ENCODE measurements around the gene FOXA2.

The FOXA2 gene

DNA sequence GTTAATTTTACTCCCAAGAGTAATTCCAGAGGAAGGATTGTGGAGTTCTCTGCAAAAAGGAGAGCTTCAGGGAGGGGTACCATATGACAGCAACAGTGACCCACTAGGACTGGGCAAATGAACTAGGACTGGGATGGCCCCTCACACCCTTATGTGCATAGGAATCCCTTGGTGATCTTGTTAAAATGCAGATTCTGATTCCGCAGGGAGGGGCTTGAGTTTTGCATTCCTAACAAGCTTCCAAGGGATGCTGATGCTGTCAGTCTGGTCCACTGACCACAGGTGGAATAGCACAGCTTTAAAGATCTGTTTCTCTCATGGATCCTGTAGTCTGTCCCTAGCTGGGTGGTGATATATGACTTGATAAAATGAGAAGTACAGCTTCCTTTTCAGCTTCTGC lies 6.3 kb upstream of the FOXA2 start:
- no peak for DNase-seq (ENCODE audit: extremely low spot score)
- ChIA-PET CTCF (interaction anchor here (0.5 to 1.0 kb wide), 2 partner anchors 28 to 92 kb away, joined by 3 read pairs; no protein-coding TSS in a partner anchor), POLR2A (no interaction called here)
- TF ChIP-seq SUZ12 (IDR thresholded peaks at IDR 0.05) (no peak), TARDBP (IDR thresholded peaks at IDR 0.05) (no peak), BHLHE40 (IDR thresholded peaks at IDR 0.05; ENCODE audit: borderline replicate concordance) (no peak), CTBP1 (IDR thresholded peaks at IDR 0.05; ENCODE audit: borderline replicate concordance) (no peak), NFRKB (IDR thresholded peaks at IDR 0.05) (no peak), FOXM1 (IDR thresholded peaks at IDR 0.05; ENCODE audit: borderline replicate concordance) (no peak), ELF4 (IDR thresholded peaks at IDR 0.05) (no peak), PKNOX1 (IDR thresholded peaks at IDR 0.05) (no peak), L3MBTL2 (conservative IDR thresholded peaks at IDR 0.05) (no peak), HDGF (IDR thresholded peaks at IDR 0.05; ENCODE audit: borderline replicate concordance) (no peak), ARNT (IDR thresholded peaks at IDR 0.05) (no peak), LEF1 (IDR thresholded peaks at IDR 0.05; ENCODE audit: borderline replicate concordance) (no peak), ZNF384 (IDR thresholded peaks at IDR 0.05) (no peak)

- POLR2A ChIA-PET: no interaction called here
- peak; percentile 62 for DNase-seq (ENCODE audit: extremely low spot score)
- TF ChIP-seq HDGF (IDR thresholded peaks at IDR 0.05; ENCODE audit: borderline replicate concordance) (no peak), TARDBP (IDR thresholded peaks at IDR 0.05) (no peak), ZNF384 (IDR thresholded peaks at IDR 0.05) (no peak), LEF1 (IDR thresholded peaks at IDR 0.05; ENCODE audit: borderline replicate concordance) (no peak), ARNT (IDR thresholded peaks at IDR 0.05) (no peak), FOXM1 (IDR thresholded peaks at IDR 0.05; ENCODE audit: borderline replicate concordance) (no peak)
- CTCF ChIA-PET: interaction anchor here (0.6 to 2.2 kb wide), 21 partner anchors 8 to 251 kb away, joined by 3 to 18 read pairs (median 5); no protein-coding TSS in a partner anchor
Measured at GRCh38 chr20:22586645-22587310, 2.4 kb upstream of the FOXA2 start.

GRCh38 chr20:22585786-22586493 lies 1.6 kb upstream of the FOXA2 start:
- ChIA-PET CTCF (interaction anchor here (0.6 to 2.2 kb wide), 16 partner anchors 9 to 550 kb away, joined by 3 to 18 read pairs (median 6); no protein-coding TSS in a partner anchor), POLR2A (no interaction called here)
- no peak for DNase-seq (ENCODE audit: extremely low spot score)
- TF ChIP-seq NFRKB (IDR thresholded peaks at IDR 0.05): no peak
- TF ChIP-seq FOXM1 (IDR thresholded peaks at IDR 0.05; ENCODE audit: borderline replicate concordance): no peak
- TF ChIP-seq FOXA1 (IDR thresholded peaks at IDR 0.05): no peak
- TF ChIP-seq ARNT (IDR thresholded peaks at IDR 0.05): no peak
- no peak for TF ChIP-seq PKNOX1 (IDR thresholded peaks at IDR 0.05)
- TF ChIP-seq LEF1 (IDR thresholded peaks at IDR 0.05; ENCODE audit: borderline replicate concordance): no peak
- no peak for TF ChIP-seq SUZ12 (IDR thresholded peaks at IDR 0.05)
- TF ChIP-seq SP1 (IDR thresholded peaks at IDR 0.05): no peak
- TF ChIP-seq L3MBTL2 (conservative IDR thresholded peaks at IDR 0.05): no peak
- no peak for TF ChIP-seq CTBP1 (IDR thresholded peaks at IDR 0.05; ENCODE audit: borderline replicate concordance)
- TF ChIP-seq ZNF384 (IDR thresholded peaks at IDR 0.05): no peak
- TF ChIP-seq BHLHE40 (IDR thresholded peaks at IDR 0.05; ENCODE audit: borderline replicate concordance): no peak
- TF ChIP-seq ELF4 (IDR thresholded peaks at IDR 0.05): no peak
- TF ChIP-seq FOXK2 (IDR thresholded peaks at IDR 0.05): no peak

- CTCF ChIA-PET: interaction anchor here (0.8 kb wide), 1 partner anchor 551 kb away, joined by 3 read pairs; no protein-coding TSS in a partner anchor
- no peak for DNase-seq (ENCODE audit: extremely low spot score)
- TF ChIP-seq BHLHE40 (IDR thresholded peaks at IDR 0.05; ENCODE audit: borderline replicate concordance) (no peak), ELF4 (IDR thresholded peaks at IDR 0.05) (no peak), TARDBP (IDR thresholded peaks at IDR 0.05) (no peak), L3MBTL2 (conservative IDR thresholded peaks at IDR 0.05) (no peak), CTBP1 (IDR thresholded peaks at IDR 0.05; ENCODE audit: borderline replicate concordance) (no peak), NFRKB (IDR thresholded peaks at IDR 0.05) (no peak), SP1 (IDR thresholded peaks at IDR 0.05) (no peak), FOXA1 (IDR thresholded peaks at IDR 0.05) (no peak)
- POLR2A ChIA-PET: no interaction called here
Measured at GRCh38 chr20:22584922-22585785, 782 bp upstream of the FOXA2 start.

- peak; percentile 17 for DNase-seq (ENCODE audit: extremely low spot score)
- ChIA-PET CTCF (no interaction called here), POLR2A (no interaction called here)
- TF ChIP-seq FOXM1 (IDR thresholded peaks at IDR 0.05; ENCODE audit: borderline replicate concordance) (no peak), PKNOX1 (IDR thresholded peaks at IDR 0.05) (no peak), ARNT (IDR thresholded peaks at IDR 0.05) (no peak), FOXA1 (IDR thresholded peaks at IDR 0.05) (no peak), LEF1 (IDR thresholded peaks at IDR 0.05; ENCODE audit: borderline replicate concordance) (no peak), ZNF384 (IDR thresholded peaks at IDR 0.05) (no peak), ELF4 (IDR thresholded peaks at IDR 0.05) (no peak), FOXK2 (IDR thresholded peaks at IDR 0.05) (no peak), HDGF (IDR thresholded peaks at IDR 0.05; ENCODE audit: borderline replicate concordance) (no peak), SP1 (IDR thresholded peaks at IDR 0.05) (no peak), TARDBP (IDR thresholded peaks at IDR 0.05) (no peak), BHLHE40 (IDR thresholded peaks at IDR 0.05; ENCODE audit: borderline replicate concordance) (no peak), L3MBTL2 (conservative IDR thresholded peaks at IDR 0.05) (no peak), SUZ12 (IDR thresholded peaks at IDR 0.05) (no peak)
Measured at GRCh38 chr20:22583773-22584521, 425 bp downstream of the FOXA2 start.

Data from HEK293T (cell line).